Memory B cell (primary cell): ENCODE measurements around the gene CRYBA1.

ENCODE experiments used
- ATAC-seq: fragments of 150-1000 bp; cut with Tn5 transposase; 2 replicates; pipeline ENCODE4 v1.10.0; 2021; ENCODE audit warnings: low read depth, mild to moderate bottlenecking, moderate library complexity
- DNase-seq, 2 donors: peaks; one replicate each; pipeline ENCODE4 v3.0.0; 2022; ENCODE audit warnings: low spot score in 2 of 2
- H3K27ac Mint-ChIP-seq: one replicate; pipeline ENCODE4 v1.8.0; 2022; ENCODE audit warnings: mild to moderate bottlenecking, moderate library complexity, mixed read lengths
- H3K27me3 Mint-ChIP-seq: one replicate; pipeline ENCODE4 v1.8.0; 2022; ENCODE audit warnings: mixed read lengths
- H3K36me3 Mint-ChIP-seq: one replicate; pipeline ENCODE4 v1.8.0; 2022; ENCODE audit warnings: mild to moderate bottlenecking, mixed read lengths
- H3K4me1 Mint-ChIP-seq: one replicate; pipeline ENCODE4 v1.8.0; 2022; ENCODE audit warnings: mixed read lengths
- H3K4me3 Mint-ChIP-seq: one replicate; pipeline ENCODE4 v1.8.0; 2022; ENCODE audit warnings: mild to moderate bottlenecking, moderate library complexity, mixed read lengths
- H3K9me3 Mint-ChIP-seq: one replicate; pipeline ENCODE4 v1.8.0; 2022; ENCODE audit warnings: mixed read lengths

Gene CRYBA1

GRCh38 chr17:29279397-29280070, 32.9 kb downstream of the CRYBA1 start:
- Mint-ChIP-seq H3K36me3 (peaks cover 29% of the 10 kb centered on the region), H3K27ac (no peak overlapping the region), H3K4me1 (peaks cover 36% of the 10 kb centered on the region), H3K27me3 (no peaks in the 10 kb centered on the region), H3K4me3 (no peak overlapping the region), H3K9me3 (peaks cover 2% of the 10 kb centered on the region)
- no peak for ATAC-seq
- DNase-seq = no peak

DNA sequence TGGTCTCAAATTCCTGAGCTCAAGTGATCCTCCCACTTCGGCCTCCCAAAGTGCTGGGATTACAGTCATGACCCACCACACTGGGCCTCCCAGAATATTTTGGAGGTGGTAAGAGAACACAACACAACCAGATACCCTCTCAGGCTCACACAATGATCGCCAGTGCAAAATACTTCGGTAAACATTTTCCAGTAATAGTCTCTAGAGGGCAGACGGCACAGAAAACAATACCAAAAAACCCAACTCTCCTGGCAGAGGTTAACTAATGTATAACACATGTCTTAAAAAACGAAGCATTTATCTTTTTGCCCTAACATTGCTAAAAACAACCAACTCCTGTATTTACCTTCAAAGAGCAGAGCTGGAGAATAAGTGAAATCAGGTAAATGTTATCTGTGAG, 36.8 kb downstream of the CRYBA1 start:
- Mint-ChIP-seq H3K27ac (peak overlapping the region; percentile 70), H3K36me3 (peaks cover 33% of the 10 kb centered on the region), H3K4me1 (peaks cover 31% of the 10 kb centered on the region), H3K9me3 (peaks cover 2% of the 10 kb centered on the region), H3K27me3 (no peaks in the 10 kb centered on the region), H3K4me3 (peak overlapping the region; percentile 39)
- ATAC-seq (peak; percentile 56), DNase-seq (no peak)

GRCh38 chr17:29283961-29284360, 37.3 kb downstream of the CRYBA1 start:
- peak overlapping the region; percentile 70 for H3K27ac Mint-ChIP-seq
- peaks cover 2% of the 10 kb centered on the region for H3K9me3 Mint-ChIP-seq
- no peaks in the 10 kb centered on the region for H3K27me3 Mint-ChIP-seq

GRCh38 chr17:29289852-29290251, 43.2 kb downstream of the CRYBA1 start:
- DNase-seq (no peak), ATAC-seq (no peak)
- Mint-ChIP-seq H3K4me1 (peaks cover 28% of the 10 kb centered on the region), H3K27ac (peak overlapping the region; percentile 3), H3K4me3 (no peak overlapping the region), H3K27me3 (no peaks in the 10 kb centered on the region), H3K36me3 (peaks cover 15% of the 10 kb centered on the region), H3K9me3 (no peaks in the 10 kb centered on the region)

More at GRCh38 chr17:29283961-29284360, 37.3 kb downstream of the CRYBA1 start:
- peak overlapping the region; percentile 39 for H3K4me3 Mint-ChIP-seq
- peaks cover 31% of the 10 kb centered on the region for H3K36me3 Mint-ChIP-seq
- DNase-seq (no peak), ATAC-seq (no peak)
- H3K4me1 Mint-ChIP-seq = peaks cover 34% of the 10 kb centered on the region

DNA sequence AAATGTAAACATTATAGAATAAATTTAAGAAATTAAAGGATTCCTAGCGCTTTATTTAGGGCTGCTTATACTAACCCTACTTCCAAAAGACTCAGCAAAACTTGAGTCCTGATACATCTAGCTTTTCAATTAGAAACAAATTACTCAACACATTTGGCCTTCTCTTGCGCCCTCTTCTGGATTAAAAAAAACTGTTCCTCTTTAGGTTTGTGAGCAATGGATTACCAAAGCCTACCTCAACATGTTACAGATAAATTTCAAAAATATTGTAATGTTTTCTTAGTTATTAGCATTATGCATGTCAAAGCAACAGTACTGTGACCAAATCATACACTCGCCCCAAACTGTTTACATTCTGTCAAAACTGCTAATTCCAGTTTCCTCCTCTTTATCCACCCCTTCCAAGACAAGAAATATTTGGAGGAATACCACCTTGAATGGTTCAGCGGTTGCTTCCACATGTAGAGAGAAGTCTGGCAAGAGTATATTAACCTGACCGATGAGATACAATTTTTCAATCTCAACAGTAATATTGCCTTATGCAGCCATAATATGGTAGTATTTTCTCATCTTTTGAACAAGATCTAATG, 44.6 kb downstream of the CRYBA1 start:
- Mint-ChIP-seq H3K4me3 (peak overlapping the region; percentile 77), H3K4me1 (peaks cover 28% of the 10 kb centered on the region), H3K36me3 (peaks cover 12% of the 10 kb centered on the region), H3K9me3 (no peaks in the 10 kb centered on the region), H3K27ac (peak overlapping the region; percentile 83), H3K27me3 (no peaks in the 10 kb centered on the region)
- ATAC-seq (no peak), DNase-seq (peak; percentile 21 to 60)

DNA sequence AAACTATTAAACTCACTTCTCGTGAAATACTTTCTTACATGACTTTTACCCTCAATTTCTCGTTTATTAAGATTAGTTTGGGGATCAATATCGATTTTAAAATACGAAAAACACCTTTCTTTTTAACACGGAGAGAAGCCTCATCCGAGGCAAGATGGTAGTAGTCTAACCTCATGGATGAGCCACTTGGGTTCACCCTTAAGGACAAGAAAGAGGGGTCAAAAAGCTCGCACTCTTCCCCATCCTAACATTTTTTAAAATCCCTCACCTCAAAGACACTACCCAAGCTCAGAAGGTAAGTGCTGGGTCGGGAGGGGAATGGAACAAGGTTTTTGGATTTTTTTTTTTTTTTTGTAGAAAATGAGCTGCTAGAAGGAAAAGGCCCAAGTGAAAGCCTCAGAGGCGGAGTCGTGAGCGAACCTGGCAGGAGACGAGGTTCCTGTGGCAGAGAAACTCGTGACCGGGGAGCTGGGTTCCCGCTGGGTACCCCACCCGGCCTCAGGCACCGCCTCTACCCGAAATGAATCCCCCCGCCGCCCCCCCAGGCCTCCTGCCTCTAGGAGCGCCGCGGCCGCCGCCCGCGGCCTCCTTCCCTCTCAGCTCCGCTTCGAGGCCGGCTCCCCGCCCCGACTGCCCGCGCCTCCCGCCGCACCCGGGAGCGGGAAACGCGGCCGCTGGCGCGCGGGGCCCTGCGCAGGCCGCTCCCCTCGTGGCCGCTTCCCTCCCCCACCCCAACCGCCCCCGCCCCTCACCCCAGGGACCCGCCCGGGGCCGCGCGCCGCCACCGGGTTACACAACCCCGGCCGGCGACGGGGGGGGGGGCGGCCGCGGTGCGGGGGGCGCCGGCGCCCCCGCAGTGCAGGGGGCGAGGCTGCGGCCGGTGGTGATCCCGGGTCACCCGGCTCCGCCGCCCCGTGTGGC, 45.7 kb downstream of the CRYBA1 start:
- no peaks in the 10 kb centered on the region for H3K27me3 Mint-ChIP-seq
- peak overlapping the region; percentile 97 for H3K27ac Mint-ChIP-seq
- H3K9me3 Mint-ChIP-seq = no peaks in the 10 kb centered on the region
- H3K4me1 Mint-ChIP-seq = peaks cover 21% of the 10 kb centered on the region
- H3K36me3 Mint-ChIP-seq = peaks cover 5% of the 10 kb centered on the region
- ATAC-seq (peak; percentile 2), DNase-seq (peak; percentile 26 to 46)
- peak overlapping the region; percentile 98 for H3K4me3 Mint-ChIP-seq

DNA sequence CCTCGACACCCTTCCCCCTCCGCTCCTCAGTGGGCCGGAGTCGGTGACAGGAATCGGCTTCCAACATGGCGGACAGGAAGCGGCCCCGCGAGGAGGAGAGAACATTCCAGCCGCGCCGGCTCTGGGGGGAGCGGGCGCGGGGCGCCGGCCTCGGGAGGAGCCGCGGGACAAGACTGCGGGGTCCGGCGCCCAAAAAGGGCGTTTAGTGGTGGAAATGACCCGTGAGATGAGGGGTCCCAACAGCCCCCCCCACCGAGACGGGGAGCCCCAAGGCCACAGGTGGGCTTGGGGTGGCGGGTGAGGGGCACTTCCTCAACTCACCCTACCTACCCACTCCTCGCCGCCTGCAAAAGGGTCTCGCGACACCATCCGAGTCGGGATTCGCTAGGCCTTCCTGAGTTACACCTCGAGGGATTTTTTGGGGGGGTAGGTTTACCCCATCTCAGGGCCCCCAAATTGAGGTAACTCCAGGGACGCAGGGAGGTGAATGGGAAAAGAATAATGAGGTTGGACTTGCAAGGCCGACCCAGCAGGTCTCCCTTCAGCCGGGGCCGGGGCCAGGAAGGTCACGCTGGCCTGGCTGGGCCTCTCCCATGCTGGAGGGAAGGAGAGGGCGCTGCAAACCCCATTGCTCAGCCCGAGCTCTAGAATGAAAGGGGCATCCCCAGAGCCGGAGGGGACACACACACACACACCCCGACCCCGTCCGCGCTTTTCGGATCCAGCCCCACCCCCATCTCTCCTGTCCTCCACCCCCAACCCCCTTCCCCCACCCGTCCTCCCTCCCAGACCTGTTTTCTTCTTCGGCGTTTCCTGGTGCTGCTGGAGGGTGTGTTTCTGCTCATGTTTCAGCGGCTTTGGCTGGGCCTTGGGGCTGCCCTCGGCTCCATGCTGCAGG, 46.6 kb downstream of the CRYBA1 start:
- peak; percentile 28 to 52 for DNase-seq
- ATAC-seq = peak; percentile 16
- H3K4me1 Mint-ChIP-seq = peaks cover 20% of the 10 kb centered on the region
- no peaks in the 10 kb centered on the region for H3K27me3 Mint-ChIP-seq
- no peaks in the 10 kb centered on the region for H3K36me3 Mint-ChIP-seq
- peak overlapping the region; percentile 98 for H3K4me3 Mint-ChIP-seq
- peak overlapping the region; percentile 97 for H3K27ac Mint-ChIP-seq
- no peaks in the 10 kb centered on the region for H3K9me3 Mint-ChIP-seq

GRCh38 chr17:29293890-29294579, 47.4 kb downstream of the CRYBA1 start, which contains the start of gene NUFIP2:
NUFIP2 (minus strand) TSS chr17:29294148; CDS start chr17:29294059, 89 bp downstream.
- H3K4me1 Mint-ChIP-seq = peaks cover 17% of the 10 kb centered on the region
- ATAC-seq = peak; percentile 81
- H3K27ac Mint-ChIP-seq = peak within 1 kb of the TSS; percentile 97
- H3K4me3 Mint-ChIP-seq = peak within 1 kb of the TSS; percentile 98
- no peaks in the 10 kb centered on the region for H3K27me3 Mint-ChIP-seq
- no peaks in the 10 kb centered on the region for H3K36me3 Mint-ChIP-seq
- no peaks in the 10 kb centered on the region for H3K9me3 Mint-ChIP-seq
- DNase-seq = peak; percentile 94 to 98

DNA sequence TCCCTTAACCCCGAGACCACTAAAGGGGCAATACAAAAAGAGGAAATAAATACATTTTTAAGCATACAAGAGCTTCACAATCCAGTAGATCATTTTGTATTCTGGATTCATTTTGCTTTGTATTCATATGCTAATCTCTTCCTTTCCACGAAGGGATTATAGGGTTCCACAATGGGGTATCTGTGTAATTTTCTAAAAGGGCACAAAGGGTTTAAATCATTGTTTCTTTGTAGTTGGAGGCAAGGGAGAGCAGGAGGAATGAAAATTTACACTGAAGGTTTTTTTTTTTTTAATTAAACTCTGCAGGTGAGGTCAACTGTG, 47.9 kb downstream of the CRYBA1 start:
- Mint-ChIP-seq H3K4me3 (peak overlapping the region; percentile 98), H3K4me1 (peaks cover 13% of the 10 kb centered on the region), H3K27ac (peak overlapping the region; percentile 97), H3K36me3 (no peaks in the 10 kb centered on the region), H3K27me3 (no peaks in the 10 kb centered on the region), H3K9me3 (no peaks in the 10 kb centered on the region)
- ATAC-seq (no peak), DNase-seq (no peak)

DNA sequence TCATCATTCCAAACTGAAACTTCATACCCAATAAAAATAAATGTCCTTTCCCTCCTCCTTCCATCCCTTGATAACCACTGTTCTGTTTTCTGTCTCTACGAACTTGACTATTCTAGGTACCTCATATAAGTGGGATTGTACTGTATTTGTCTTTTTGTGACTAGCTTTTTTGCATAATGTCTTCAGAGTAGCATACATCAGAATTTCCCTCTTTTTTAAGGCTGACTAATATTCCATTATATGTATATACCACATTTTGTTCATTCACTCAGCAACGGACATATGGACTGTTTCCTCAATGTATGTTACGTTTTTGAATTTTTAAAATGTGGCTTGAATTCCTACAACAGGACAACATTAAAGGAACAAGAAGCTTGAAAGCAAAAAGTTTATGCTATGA, 48.8 kb downstream of the CRYBA1 start:
- no peak for DNase-seq
- Mint-ChIP-seq H3K27me3 (no peaks in the 10 kb centered on the region), H3K9me3 (no peaks in the 10 kb centered on the region)

DNA sequence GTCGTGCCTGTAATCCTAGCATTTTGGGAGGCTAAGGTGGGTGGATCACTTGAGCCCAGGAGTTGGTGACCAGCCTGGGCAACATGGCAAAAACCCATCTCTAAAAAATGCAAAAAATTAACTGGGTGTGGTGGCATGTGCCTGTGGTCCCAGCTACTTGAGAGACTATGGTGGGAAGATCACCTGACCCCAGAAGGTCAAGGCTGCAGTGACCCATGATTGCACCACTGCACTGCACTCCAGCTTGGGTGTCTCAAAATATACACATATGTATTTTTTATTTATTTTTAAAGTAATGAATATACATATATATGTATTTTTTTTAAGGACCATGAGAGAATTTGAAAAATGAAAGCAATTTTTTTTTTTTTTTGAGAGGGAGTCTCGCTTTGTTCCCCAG, 52.4 kb downstream of the CRYBA1 start:
- DNase-seq (no peak), ATAC-seq (no peak)
- Mint-ChIP-seq H3K9me3 (no peaks in the 10 kb centered on the region), H3K36me3 (no peaks in the 10 kb centered on the region), H3K27me3 (no peaks in the 10 kb centered on the region), H3K4me1 (peaks cover 11% of the 10 kb centered on the region), H3K4me3 (no peak overlapping the region), H3K27ac (no peak overlapping the region)

More for the DNA sequence above, 48.8 kb downstream of the CRYBA1 start:
- Mint-ChIP-seq H3K36me3 (no peaks in the 10 kb centered on the region), H3K27ac (peak overlapping the region; percentile 97), H3K4me1 (peaks cover 11% of the 10 kb centered on the region), H3K4me3 (peak overlapping the region; percentile 27)
- no peak for ATAC-seq

- no peak overlapping the region for H3K27ac Mint-ChIP-seq
- ATAC-seq (no peak), DNase-seq (no peak)
- H3K36me3 Mint-ChIP-seq = no peaks in the 10 kb centered on the region
- H3K4me3 Mint-ChIP-seq = peak overlapping the region; percentile 47
- H3K27me3 Mint-ChIP-seq = no peaks in the 10 kb centered on the region
- peaks cover 5% of the 10 kb centered on the region for H3K4me1 Mint-ChIP-seq
- H3K9me3 Mint-ChIP-seq = no peaks in the 10 kb centered on the region
These were observed 56.7 kb downstream of the CRYBA1 start for GRCh38 chr17:29303386-29303785.
